Measurements from ENCODE around the gene TMEM131.

TMEM131 gene

DNA sequence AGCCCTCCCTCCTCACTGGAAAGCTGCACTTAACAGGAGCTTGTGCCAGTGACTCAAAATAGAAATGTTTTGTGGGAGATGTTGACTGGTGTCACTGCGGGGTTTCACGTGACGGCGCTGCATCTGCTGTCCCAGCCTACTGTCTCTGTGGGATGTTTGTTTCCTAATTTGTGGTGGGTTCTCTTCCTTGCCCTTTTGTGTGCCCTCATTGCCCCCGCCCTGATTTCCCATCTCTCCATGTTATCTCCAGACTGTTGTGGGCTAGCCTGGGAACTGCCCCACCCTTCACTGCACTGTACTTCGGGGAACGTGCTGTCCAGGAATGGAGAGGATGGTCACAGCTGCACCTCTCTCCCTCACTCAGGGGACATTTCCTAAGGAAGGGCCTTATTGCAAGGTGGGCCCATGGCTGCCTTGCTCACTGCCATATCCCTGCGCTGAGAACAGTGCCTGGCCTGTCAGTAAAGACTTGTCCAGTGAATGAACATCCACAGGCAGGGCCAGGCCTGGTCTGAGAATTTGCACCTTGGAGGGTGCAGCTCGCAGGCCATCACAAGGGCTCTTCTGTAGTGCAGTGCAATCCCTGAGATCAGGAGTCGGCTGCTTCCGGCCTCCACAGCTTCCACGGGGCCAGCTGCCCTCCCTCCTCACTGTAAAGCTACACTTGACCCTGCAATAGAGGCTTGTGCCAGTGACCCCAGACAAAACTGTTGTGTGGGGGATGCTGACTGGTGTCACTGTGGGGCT is 264.3 kb downstream of the TMEM131 start:
- Histone ChIP-seq H3K27ac (ENCODE audit: low read length) (no peak overlapping the region), H3K36me3 (replicated peaks; ENCODE audit: low read depth, low read length) (no peaks in the 10 kb centered on the region), H2AFZ (ENCODE audit: low read depth, low read length) (no peak overlapping the region), H3K9ac (ENCODE audit: low read length) (no peak overlapping the region), H3K27me3 (ENCODE audit: low read depth, low read length) (no peaks in the 10 kb centered on the region), H3K4me2 (ENCODE audit: low read length) (no peak overlapping the region), H3K4me3 (ENCODE audit: low read length) (no peak overlapping the region), H3K9me3 (ENCODE audit: insufficient read depth, low read length) (no peaks in the 10 kb centered on the region; the same call in 1 of the 2 replicates), H3K79me2 (ENCODE audit: low read length) (no peaks in the 10 kb centered on the region), H3K4me1 (ENCODE audit: low read length) (no peaks in the 10 kb centered on the region), H4K20me1 (ENCODE audit: insufficient read depth, low read length) (no peaks in the 10 kb centered on the region)
- no peak for TF ChIP-seq CTCF (IDR thresholded peaks at IDR 0.05; ENCODE audit: low read depth, low read length)

DNA sequence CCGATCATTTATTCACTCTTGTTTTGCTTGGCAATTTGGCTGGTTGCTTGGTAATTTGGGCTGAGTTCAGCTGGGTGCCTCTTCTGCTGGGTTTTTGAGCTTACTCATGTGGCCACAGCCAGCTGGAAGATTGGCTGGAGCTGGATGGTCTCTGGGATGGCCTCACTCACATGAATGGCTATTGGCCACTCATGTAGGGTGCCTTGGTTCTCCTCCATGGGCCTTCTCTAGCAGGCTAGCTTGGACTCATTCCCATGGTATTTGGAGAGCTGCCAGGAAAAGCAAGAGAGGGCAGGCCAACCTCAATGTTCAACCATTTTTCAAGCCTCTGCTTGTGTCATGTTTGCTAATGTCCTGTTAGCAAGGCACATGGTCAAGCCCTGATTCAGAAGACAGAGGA is 265.5 kb downstream of the TMEM131 start:
- no peaks in the 10 kb centered on the region for H3K79me2 ChIP-seq (ENCODE audit: low read length)
- H3K4me2 ChIP-seq (ENCODE audit: low read length) = no peak overlapping the region
- no peaks in the 10 kb centered on the region; the same call in 1 of the 2 replicates for H3K9me3 ChIP-seq (ENCODE audit: insufficient read depth, low read length)
- H4K20me1 ChIP-seq (ENCODE audit: insufficient read depth, low read length) = no peaks in the 10 kb centered on the region
- no peaks in the 10 kb centered on the region for H3K27me3 ChIP-seq (ENCODE audit: low read depth, low read length)
- H3K36me3 ChIP-seq (replicated peaks; ENCODE audit: low read depth, low read length) = no peaks in the 10 kb centered on the region
- H3K9ac ChIP-seq (ENCODE audit: low read length) = no peak overlapping the region
- no peaks in the 10 kb centered on the region for H3K4me1 ChIP-seq (ENCODE audit: low read length)
- H2AFZ ChIP-seq (ENCODE audit: low read depth, low read length) = no peak overlapping the region
- H3K27ac ChIP-seq (ENCODE audit: low read length) = no peak overlapping the region
- TF ChIP-seq CTCF (IDR thresholded peaks at IDR 0.05; ENCODE audit: low read depth, low read length) (no peak), EZH2phosphoT487 (IDR thresholded peaks at IDR 0.05; ENCODE audit: low read depth) (no peak)
- H3K4me3 ChIP-seq (ENCODE audit: low read length) = no peak overlapping the region

DNA sequence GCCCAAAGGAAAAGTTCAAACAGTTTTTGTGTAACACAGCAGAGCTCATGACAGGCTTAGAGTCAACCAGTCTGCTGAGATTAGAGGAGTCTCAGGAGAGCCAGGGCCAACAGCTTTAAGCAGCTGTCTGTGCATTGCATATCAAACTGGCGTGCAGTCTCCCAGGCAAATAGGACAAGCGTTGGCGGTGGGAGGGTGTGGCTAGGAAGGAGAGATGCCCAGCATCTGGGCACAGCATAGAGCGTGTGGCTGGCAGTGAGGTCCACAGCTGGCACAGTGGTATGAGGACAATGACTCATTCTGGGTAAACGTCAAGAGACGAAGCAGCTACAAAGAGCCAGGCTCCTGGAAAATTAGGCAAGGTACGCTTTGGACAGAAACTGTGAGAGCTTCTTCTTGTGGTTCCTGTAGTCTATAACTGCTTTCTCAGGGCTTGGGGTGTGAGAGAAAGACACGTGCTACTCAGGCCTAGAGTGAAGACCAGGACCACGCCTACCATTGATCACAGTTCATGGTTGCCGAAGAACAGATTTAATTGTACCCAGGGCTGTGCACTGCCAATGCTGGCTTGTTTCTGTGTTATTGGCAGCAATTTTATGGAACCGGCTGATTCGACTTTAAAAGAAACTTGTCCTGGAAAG is 267.5 kb downstream of the TMEM131 start:
- Histone ChIP-seq H3K9ac (ENCODE audit: low read length) (no peak overlapping the region), H3K36me3 (replicated peaks; ENCODE audit: low read depth, low read length) (no peaks in the 10 kb centered on the region), H3K79me2 (ENCODE audit: low read length) (no peaks in the 10 kb centered on the region), H3K4me3 (ENCODE audit: low read length) (no peak overlapping the region), H3K9me3 (ENCODE audit: insufficient read depth, low read length) (no peaks in the 10 kb centered on the region; the same call in 1 of the 2 replicates), H3K27me3 (ENCODE audit: low read depth, low read length) (no peaks in the 10 kb centered on the region), H3K27ac (ENCODE audit: low read length) (no peak overlapping the region), H3K4me1 (ENCODE audit: low read length) (no peaks in the 10 kb centered on the region), H2AFZ (ENCODE audit: low read depth, low read length) (no peak overlapping the region), H3K4me2 (ENCODE audit: low read length) (no peak overlapping the region), H4K20me1 (ENCODE audit: insufficient read depth, low read length) (no peaks in the 10 kb centered on the region)
- TF ChIP-seq CTCF (IDR thresholded peaks at IDR 0.05; ENCODE audit: low read depth, low read length) (no peak), EZH2phosphoT487 (IDR thresholded peaks at IDR 0.05; ENCODE audit: low read depth) (no peak)

DNA sequence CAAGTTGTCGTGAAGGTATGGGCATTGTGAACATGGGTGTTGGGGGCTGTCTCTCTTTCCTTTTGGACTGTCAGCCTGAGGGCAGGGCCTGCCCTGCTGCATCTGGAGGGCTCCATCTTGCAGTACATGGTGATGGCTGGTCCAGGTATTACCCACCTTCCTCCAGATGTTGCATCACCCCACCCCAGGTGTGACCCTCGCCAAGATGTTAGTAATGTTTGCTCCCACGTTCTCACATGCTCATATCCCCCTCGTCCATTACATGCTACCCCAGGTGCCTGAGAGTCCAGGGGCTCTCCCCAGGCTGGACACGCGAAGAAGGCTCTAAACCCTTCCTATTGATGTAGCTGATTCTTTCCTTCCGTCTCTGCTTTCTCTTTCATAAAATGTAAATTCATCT is 268.5 kb downstream of the TMEM131 start:
- no peak for TF ChIP-seq CTCF (IDR thresholded peaks at IDR 0.05; ENCODE audit: low read depth, low read length)
- TF ChIP-seq EZH2phosphoT487 (IDR thresholded peaks at IDR 0.05; ENCODE audit: low read depth) = no peak
- H3K9ac ChIP-seq (ENCODE audit: low read length) = no peak overlapping the region
- H3K27me3 ChIP-seq (ENCODE audit: low read depth, low read length) = no peaks in the 10 kb centered on the region
- no peaks in the 10 kb centered on the region for H3K36me3 ChIP-seq (replicated peaks; ENCODE audit: low read depth, low read length)
- H3K27ac ChIP-seq (ENCODE audit: low read length) = no peak overlapping the region
- no peaks in the 10 kb centered on the region for H3K4me1 ChIP-seq (ENCODE audit: low read length)
- H3K9me3 ChIP-seq (ENCODE audit: insufficient read depth, low read length) = no peaks in the 10 kb centered on the region; the same call in 1 of the 2 replicates
- no peaks in the 10 kb centered on the region for H4K20me1 ChIP-seq (ENCODE audit: insufficient read depth, low read length)
- H3K4me2 ChIP-seq (ENCODE audit: low read length) = no peak overlapping the region
- H3K79me2 ChIP-seq (ENCODE audit: low read length) = no peaks in the 10 kb centered on the region
- H3K4me3 ChIP-seq (ENCODE audit: low read length) = no peak overlapping the region
- H2AFZ ChIP-seq (ENCODE audit: low read depth, low read length) = no peak overlapping the region

All from OCI-LY3 (cell line).